DMS114 treated with DMSO at 0.1 percent for 48 hours (cell line): ENCODE results near the gene DPY19L2.
"Not testable (repeated sequence)": the region's sequence is repeated elsewhere in the genome, so short reads cannot be mapped to it uniquely, and the experiment has no call there.

ENCODE experiments used
- DNase-seq: peaks from one replicate; lab custom pipeline; 2025; ENCODE audit not compliant: unreplicated experiment; lab: John Stamatoyannopoulos, UW

DPY19L2 gene

DNA sequence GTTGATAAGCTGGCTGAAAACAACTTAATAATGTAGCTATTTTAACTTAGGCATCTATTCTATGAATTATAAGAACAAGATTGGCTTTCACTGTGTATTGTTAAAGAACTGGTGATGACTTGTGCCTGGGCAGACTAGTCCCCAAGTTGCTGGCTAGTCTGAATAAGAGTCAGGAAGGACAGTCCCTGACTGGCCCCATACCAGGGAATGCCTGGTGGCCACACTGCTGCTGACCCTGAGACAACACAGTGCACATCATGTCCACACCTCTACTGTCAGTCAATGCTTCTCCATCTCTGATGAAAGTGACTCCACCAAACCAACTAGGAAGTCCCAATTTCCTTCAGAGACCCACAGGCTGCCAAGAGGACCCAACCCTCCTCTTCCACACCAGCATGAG is 130.5 kb downstream of the DPY19L2 start:
- not testable (repeated sequence) for DNase-seq

DNA sequence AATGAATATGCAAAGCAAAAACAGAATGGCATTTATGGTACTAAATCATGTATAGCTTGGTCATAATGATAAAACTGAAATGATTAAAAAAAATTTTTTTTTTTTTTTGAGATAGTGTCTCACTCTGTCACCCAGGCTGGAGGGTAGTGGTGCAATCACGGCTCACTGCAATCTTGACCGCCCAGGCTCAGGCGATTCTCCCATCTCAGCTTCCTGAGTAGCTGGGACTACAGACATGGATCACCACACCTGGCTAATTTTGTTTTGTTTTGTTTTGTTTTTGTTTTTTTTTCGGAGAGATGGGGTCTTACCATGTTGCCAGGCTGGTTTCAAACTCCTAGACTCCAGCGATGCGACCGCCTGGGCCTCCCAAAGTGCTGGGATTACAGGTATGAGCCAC is 138.7 kb downstream of the DPY19L2 start:
- not testable (repeated sequence) for DNase-seq

DNA sequence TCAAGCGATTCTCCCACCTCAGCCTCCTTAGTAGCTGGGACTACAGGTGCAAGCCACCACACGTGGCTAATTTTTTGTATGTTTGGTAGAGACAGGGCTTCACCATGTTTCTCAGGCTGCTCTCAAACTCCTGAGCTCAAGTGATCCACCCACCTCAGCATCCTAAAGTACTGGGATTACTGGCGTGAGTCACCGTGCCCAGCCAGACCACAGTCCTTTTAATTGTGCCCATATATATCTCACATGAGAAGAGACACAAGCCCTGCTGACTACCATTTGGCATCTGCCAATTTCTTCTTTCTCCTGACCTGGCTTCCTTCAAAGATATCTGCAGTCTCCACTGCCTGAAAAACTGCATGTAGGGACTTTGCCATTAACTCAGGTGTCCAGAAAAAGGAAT is 142.5 kb downstream of the DPY19L2 start:
- no peak for DNase-seq

DNA sequence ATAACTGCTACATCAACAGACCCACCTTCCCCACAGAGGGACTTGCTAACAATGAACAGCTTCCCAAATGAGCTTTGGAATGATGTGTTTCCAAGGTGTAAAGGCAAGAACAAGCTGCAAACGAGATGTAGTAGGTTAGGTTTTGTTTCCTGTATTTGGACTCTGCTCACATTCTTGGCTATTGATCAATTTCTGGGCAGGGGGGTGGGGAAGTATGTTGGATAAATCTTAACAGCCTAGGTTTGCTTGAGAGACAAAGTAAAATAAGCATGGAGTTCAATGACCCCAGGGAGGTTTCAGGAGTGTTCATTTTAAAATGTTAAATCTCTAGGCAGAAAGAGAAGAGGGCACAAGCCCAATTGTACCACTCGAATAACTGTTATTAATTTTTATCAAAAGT is 146.6 kb downstream of the DPY19L2 start:
- DNase-seq, result no peak
